Cardiac fibroblast (primary cell): ENCODE data around the gene CILP.
A peak's percentile ranks its signal among the peaks of the same experiment; 100 is the strongest.
"Not testable (repeated sequence)": the region's sequence is repeated elsewhere in the genome, so short reads cannot be mapped to it uniquely, and the experiment has no call there.

Source experiments
- DNase-seq, 2 donors: peaks; one replicate each; pipeline versions ENCODE4 v3.0.0 to v3.0.0-alpha.2; 2010; ENCODE audit warnings: low read depth in 2 of 2
- H3K4me3 ChIP-seq, 2 donors: replicated peaks in 1 of 2; 1 replicate in 1 of 2; 2 replicates in 1 of 2; pipeline ENCODE4 v1.5.1; 2011; ENCODE audit warnings: low read depth in 2 of 2, low read length in 2 of 2, mild to moderate bottlenecking in 2 of 2, moderate library complexity in 1 of 2
- TF ChIP-seq, protein P1 (sequence below): IDR thresholded peaks from one replicate; pipeline ENCODE4 v1.5.1; 2011; ENCODE audit warnings: low read depth, mild to moderate bottlenecking, low read length, inconsistent platforms

Gene CILP

DNA sequence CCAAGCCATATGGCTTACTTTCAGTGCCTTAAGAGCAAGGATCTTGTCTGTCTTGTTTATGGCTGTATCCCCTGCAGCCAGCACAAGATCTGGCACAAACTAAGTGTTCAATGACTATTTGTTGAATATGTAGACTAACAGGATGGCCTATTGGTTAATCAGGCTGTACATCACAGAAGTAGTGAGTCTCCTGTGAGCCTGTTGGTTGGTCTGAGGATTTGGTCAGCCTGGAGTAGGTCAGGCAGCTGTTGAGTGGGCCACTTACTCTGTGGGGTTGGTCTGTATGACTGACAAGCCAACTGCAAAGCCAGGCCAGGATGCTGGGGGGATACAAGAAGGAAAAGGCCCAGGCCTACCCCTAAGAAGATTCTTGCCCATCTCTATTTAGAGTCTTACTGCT is 33.4 kb upstream of the CILP start:
- H3K4me3 ChIP-seq = no peak overlapping the region
- DNase-seq = peak in 1 of 2 donors; percentile 5
- TF ChIP-seq, protein P1, sequence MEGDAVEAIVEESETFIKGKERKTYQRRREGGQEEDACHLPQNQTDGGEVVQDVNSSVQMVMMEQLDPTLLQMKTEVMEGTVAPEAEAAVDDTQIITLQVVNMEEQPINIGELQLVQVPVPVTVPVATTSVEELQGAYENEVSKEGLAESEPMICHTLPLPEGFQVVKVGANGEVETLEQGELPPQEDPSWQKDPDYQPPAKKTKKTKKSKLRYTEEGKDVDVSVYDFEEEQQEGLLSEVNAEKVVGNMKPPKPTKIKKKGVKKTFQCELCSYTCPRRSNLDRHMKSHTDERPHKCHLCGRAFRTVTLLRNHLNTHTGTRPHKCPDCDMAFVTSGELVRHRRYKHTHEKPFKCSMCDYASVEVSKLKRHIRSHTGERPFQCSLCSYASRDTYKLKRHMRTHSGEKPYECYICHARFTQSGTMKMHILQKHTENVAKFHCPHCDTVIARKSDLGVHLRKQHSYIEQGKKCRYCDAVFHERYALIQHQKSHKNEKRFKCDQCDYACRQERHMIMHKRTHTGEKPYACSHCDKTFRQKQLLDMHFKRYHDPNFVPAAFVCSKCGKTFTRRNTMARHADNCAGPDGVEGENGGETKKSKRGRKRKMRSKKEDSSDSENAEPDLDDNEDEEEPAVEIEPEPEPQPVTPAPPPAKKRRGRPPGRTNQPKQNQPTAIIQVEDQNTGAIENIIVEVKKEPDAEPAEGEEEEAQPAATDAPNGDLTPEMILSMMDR = no peak

DNA sequence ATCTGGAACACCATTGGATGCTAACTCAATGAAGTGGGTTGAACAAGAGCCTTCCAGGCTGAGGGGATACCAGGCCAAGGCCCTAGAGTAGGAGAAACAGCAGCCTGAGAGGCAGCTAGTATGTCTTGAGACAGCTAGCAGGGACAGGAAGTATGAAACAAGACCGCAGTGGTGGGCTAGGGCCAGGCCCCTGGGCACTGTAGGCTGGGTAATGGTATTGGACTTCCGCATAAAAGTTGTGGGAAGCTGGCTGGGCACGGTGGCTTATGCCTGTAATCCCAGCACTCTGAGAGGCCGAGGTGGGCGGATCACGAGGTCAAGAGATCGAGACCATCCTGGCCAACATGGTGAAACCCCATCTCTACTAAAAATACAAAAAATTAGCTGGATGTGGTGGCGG is 25.2 kb upstream of the CILP start:
- not testable (repeated sequence) for DNase-seq, H3K4me3 ChIP-seq

DNA sequence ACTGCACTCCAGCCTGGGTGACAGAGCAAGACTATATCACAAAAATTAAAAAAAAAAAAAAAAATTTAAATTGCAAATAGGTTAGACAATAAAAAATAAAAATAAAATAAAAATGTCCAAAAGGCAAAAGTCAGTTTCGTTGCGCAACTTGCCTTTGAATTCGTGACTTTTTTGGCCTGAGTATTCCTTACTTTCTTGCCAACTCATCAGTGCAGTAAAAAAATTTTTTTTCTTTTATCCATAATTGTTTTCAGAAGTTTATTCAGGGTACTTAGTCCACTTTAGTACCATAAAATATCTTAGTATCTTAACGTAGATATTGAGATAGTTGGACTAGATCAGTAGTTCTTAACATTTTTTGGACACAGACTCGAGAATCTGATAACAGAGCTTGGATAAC is 22.4 kb upstream of the CILP start:
- H3K4me3 ChIP-seq = no peak overlapping the region
- TF ChIP-seq, protein P1 = no peak
- no peak for DNase-seq

DNA sequence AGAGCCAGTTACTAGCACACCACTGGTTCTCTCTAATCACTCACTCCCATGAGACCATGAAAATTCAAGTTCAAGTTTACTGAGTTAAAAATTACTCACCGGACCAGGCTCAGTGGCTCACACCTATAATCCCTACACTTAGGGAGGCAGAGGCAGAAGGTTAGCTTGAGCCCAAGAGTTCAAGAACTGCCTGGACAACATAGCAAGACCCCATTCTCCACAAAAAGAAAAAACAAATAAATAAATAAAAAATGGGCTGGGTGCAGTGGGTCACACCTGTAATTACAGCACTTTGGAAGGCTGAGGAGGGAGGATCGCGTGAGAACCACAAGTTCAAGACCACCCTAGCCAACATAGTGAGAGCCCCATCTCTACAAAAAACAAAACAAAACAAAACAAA is 21.2 kb upstream of the CILP start:
- TF ChIP-seq, protein P1 = no peak
- H3K4me3 ChIP-seq = no peak overlapping the region
- DNase-seq = no peak

DNA sequence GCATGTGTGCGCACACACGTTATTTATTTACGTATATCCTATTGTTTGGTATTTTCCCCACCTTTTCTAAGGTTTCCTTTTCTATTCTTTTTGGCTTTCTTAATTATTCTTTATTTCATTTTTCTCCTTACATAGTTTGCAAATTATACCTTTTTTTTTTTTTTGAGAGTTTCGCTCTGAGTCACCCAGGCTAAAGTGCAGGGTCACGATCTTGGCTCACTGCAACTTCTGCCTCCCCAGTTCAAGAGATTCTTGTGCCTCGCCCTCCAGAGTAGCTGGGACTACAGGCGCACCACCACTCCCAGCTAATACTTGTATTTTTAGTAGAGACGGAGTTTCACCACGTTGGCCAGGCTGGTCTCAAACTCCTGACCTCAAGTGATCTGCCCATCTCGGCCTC is 20.0 kb upstream of the CILP start:
- H3K4me3 ChIP-seq = no peak overlapping the region
- DNase-seq = no peak
- TF ChIP-seq, protein P1 = no peak

DNA sequence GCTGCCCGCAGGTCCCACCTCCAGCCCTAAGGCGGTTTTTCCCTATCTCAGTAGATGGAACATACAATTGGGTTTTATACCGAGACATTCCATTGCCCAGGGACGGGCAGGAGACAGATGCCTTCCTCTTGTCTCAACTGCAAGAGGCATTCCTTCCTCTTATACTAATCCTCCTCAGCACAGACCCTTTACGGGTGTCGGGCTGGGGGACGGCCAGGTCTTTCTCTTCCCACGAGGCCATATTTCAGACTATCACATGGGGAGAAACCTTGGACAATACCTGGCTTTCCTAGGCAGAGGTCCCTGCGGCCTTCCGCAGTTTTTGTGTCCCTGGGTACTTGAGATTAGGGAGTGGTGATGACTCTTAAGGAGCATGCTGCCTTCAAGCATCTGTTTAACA is 15.6 kb upstream of the CILP start:
- not testable (repeated sequence) for DNase-seq, H3K4me3 ChIP-seq

DNA sequence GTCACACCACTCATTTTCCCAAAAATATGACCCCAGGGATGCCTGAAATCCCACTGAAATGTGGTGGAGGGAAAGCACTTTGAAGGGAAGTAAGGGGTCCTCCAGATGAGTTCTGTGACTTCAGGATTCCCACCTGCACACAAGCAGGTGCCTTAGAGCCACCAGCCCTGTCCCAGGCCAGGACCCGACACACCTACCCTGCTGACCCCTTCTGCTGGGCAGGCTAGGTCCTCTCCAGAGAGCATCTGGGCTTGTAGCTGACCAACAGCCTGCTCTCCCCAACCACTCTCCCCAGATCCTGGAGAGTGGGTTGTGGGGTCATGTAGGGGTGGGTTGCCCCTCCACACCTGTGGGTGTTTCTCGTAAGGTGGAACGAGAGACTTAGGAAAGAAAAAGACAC is 14.9 kb upstream of the CILP start:
- TF ChIP-seq, protein P1 = no peak
- no peak overlapping the region for H3K4me3 ChIP-seq
- DNase-seq = no peak

DNA sequence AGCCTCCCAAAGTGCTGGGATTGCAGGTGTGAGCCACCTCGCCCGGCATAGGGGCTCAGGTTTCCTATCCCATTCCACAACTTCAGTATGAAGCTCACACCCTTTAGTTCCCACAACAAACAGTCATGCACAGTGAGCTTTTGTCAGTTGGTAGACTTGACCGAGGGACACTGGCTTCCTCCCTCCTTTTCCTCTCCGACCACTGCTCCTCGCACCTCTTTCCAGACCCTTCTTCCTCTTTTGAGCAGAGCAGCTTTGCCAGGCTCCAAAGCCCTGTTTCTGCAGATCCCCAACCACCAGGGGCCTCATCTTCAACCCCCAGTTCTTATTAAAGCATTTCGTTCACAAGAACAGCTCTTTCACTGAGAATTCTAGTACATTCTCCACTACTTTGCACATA is 12.7 kb upstream of the CILP start:
- no peak for DNase-seq
- H3K4me3 ChIP-seq = no peak overlapping the region
- TF ChIP-seq, protein P1 = no peak
